SK-N-DZ (cell line): ENCODE data around the gene BTN2A1. TPM values are rescaled to one million over a fixed set of nuclear protein-coding genes. Genes with fewer than 3 reads are reported as not detected.
"Not testable (repeated sequence)": the region's sequence is repeated elsewhere in the genome, so short reads cannot be mapped to it uniquely, and the experiment has no call there.

Experiments
- DNase-seq: peaks from one replicate; pipeline ENCODE4 v3.0.0-alpha.2; 2015; ENCODE audit warnings: low spot score
- polyA plus RNA-seq, 2 experiments: library from polyadenylated mRNA; depleted of rRNA; stranded (reverse); fragments of >200 nt; gene quantifications; 2 replicates each; pipeline ENCODE4 v1.2.3, GENCODE V29; 2014

The BTN2A1 gene
- 17.2 and 17.9 TPM in 2 replicates for polyA plus RNA-seq (2014; cell fraction: cytosol; rRNA removed)
- polyA plus RNA-seq (2014; cell fraction: nucleus; rRNA removed): 19.9 and 23.3 TPM in 2 replicates

- DNase-seq: peak; percentile 90
These were observed at the start of gene BTN2A1 for GRCh38 chr6:26457806-26458688. Gene BTN2A1 (plus strand): TSS chr6:26457955. CDS start chr6:26458637, 682 bp downstream.

GRCh38 chr6:26408828-26409730 lies 48.7 kb upstream of the BTN2A1 start:
- DNase-seq: no peak

- DNase-seq: no peak
These were observed 46.0 kb upstream of the BTN2A1 start for GRCh38 chr6:26411751-26412150.

- no peak for DNase-seq
These were observed 45.5 kb upstream of the BTN2A1 start for GRCh38 chr6:26412228-26412627.

DNA sequence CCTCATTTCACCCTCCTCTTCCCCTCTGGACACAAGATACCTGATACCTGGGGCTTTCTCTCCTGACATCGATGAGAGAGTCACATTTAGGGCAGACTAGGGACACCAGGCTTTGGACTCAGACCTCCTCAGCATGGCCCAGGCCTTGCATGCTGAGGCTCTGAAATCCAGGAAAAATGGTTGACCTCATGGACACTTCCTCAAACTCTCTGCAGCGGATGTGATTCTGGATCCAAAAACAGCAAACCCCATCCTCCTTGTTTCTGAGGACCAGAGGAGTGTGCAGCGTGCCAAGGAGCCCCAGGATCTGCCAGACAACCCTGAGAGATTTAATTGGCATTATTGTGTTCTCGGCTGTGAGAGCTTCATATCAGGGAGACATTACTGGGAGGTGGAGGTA lies 44.8 kb upstream of the BTN2A1 start:
- no peak for DNase-seq

GRCh38 chr6:26414281-26414680 lies 43.5 kb upstream of the BTN2A1 start:
- no peak for DNase-seq

- DNase-seq: no peak
These were observed 42.6 kb upstream of the BTN2A1 start for GRCh38 chr6:26415036-26415614.

GRCh38 chr6:26415791-26416190 lies 42.0 kb upstream of the BTN2A1 start:
- DNase-seq: no peak

DNA sequence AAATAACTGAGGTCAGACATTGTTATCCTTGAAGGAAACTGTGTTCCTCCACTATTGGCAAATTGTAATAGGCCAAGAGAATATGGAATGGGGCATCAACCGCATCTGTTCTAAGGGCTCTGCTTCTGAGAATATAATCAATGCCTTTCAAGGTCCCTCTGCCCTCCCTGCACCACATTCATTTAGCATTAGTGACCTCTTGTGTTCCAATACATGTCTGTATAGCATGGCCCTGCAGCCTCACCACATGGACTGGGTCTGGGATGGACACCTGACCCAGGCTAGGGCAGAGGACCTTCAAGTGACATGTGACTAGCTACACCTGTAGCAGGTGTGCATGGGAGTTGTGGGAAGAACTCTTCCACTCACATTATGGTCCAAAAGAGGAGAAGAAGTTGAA lies 41.5 kb upstream of the BTN2A1 start:
- DNase-seq: no peak

DNA sequence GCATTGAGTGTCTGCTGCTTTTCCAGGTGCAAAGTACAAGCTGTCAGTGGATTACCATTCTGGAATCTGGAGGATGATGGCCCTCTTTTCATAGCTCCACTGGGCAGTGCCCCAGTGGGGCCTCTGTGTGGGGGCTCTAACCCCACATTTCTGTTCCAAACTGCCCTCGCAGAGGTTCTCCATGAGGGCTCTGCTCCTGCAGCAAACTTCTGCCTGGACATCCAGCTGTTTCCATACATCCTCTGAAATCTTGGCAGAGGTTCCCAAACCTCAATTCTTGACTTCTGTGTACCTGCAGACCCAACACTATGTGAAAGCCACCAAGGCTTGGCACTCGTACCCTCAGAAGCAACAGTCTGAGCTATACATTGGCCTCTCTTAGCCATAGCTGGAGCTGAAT lies 39.7 kb upstream of the BTN2A1 start:
- not testable (repeated sequence) for DNase-seq

- DNase-seq: not testable (repeated sequence)
These were observed 39.0 kb upstream of the BTN2A1 start for GRCh38 chr6:26418795-26419194.

GRCh38 chr6:26420688-26421171 lies 37.0 kb upstream of the BTN2A1 start:
- DNase-seq: peak; percentile 21

- peak; percentile 77 for DNase-seq
These were observed 36.3 kb upstream of the BTN2A1 start for GRCh38 chr6:26421259-26422144.

DNA sequence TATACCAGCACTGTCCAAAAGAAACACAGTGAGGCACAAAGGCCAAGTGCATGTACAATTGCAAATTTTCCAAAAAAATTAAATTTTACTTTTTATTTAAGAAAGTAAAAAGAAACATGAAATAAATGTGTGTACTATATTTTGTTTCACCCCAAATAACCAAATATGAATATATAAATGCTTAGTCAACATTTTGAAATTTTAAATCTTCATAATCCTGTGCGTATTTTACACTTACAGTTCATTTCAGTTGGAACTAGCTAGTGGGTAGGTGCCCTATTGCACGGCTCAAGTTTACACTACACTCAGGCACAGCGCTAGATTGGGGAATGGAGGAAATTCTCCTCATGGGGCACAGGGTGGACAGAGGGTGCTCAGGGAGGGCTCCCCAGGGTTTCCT lies 35.4 kb upstream of the BTN2A1 start:
- DNase-seq: no peak

DNA sequence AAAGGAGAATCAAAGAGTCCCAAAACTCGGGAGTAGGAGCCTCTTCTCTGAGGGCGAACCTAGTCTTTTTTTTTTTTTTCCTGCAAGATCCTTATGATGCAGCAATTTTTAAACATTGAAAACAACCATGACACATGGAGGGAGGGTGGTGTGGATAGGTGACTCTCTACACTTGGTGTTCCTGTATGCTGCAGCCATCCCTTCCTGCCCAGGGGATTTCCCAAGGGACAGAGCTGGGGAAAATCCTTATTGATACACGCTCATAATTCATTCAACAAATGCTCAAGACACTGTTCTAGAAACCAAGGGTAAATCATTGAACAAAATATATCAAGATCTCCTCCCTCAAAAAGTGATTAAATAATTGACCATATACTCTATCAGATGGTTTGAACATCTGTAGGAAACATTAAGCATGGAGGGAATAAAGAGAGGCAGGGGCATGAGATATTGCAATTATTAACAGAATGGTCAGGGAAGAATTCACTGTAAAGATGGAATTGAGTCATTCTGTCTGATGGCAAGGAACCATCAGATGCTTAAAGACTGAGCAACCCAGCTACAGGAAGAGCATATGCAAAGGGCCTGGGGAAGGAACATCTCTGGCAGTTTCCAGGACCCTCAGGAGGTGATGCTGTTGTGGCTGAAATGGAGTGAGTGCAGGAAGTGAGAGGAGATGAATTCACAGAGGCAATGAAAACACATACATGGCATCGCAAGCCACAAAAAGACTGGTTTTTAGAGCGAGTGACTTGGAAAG lies 30.9 kb upstream of the BTN2A1 start:
- DNase-seq: no peak

GRCh38 chr6:26427451-26427809 lies 30.3 kb upstream of the BTN2A1 start:
- no peak for DNase-seq

- no peak for DNase-seq
These were observed 29.5 kb upstream of the BTN2A1 start for GRCh38 chr6:26428206-26428605.

GRCh38 chr6:26430787-26431186 lies 27.0 kb upstream of the BTN2A1 start:
- no peak for DNase-seq

- DNase-seq: no peak
These were observed 26.2 kb upstream of the BTN2A1 start for GRCh38 chr6:26431258-26432172.
